Mucosa of rectum (tissue), 2 donors: ENCODE results near the gene NUP210.
"Not testable (repeated sequence)": the region's sequence is repeated elsewhere in the genome, so short reads cannot be mapped to it uniquely, and the experiment has no call there.

Experiments used
- H3K27ac ChIP-seq, 2 donors: one replicate each; pipeline ENCODE4 v1.7.0; 2013; ENCODE audit warnings: inconsistent platforms in 2 of 2, low read depth in 2 of 2, low read length in 2 of 2
- H3K27me3 ChIP-seq, 2 donors: one replicate each; pipeline ENCODE4 v1.7.0; 2013; ENCODE audit warnings: low read length in 2 of 2; ENCODE audit not compliant: control insufficient read depth in 2 of 2, insufficient read depth in 2 of 2
- H3K36me3 ChIP-seq, 2 donors: one replicate each; pipeline ENCODE4 v1.7.0; 2013; ENCODE audit warnings: low read length in 2 of 2; ENCODE audit not compliant: control insufficient read depth in 2 of 2, insufficient read depth in 2 of 2
- H3K4me1 ChIP-seq, 2 donors: one replicate each; pipeline ENCODE4 v1.7.0; 2013; ENCODE audit warnings: low read length in 2 of 2, mild to moderate bottlenecking in 1 of 2; ENCODE audit not compliant: control insufficient read depth in 2 of 2, insufficient read depth in 2 of 2
- H3K4me3 ChIP-seq, 2 donors: one replicate each; pipeline ENCODE4 v1.7.0; 2013; ENCODE audit warnings: low read length in 2 of 2
- H3K9ac ChIP-seq, 2 donors: one replicate each; pipeline ENCODE4 v1.7.0; 2013; ENCODE audit warnings: low read length in 2 of 2, low read depth in 1 of 2, mild to moderate bottlenecking in 1 of 2
- H3K9me3 ChIP-seq, 2 donors: one replicate each; pipeline ENCODE4 v1.7.0; 2013; ENCODE audit warnings: low read length in 2 of 2; ENCODE audit not compliant: control insufficient read depth in 2 of 2
- donor health status: healthy.
- donor health status: Normal muscosa, but diverticular disease.

NUP210 gene

GRCh38 chr3:13393427-13394360 lies 26.4 kb downstream of the NUP210 start:
- no peaks in the 10 kb centered on the region for H3K27me3 ChIP-seq
- no peak overlapping the region for H3K9ac ChIP-seq
- no peaks in the 10 kb centered on the region for H3K4me1 ChIP-seq
- H3K4me3 ChIP-seq = no peak overlapping the region
- H3K9me3 ChIP-seq = no peaks in the 10 kb centered on the region
- H3K36me3 ChIP-seq = peaks cover 0 to 15% of the 10 kb centered on the region in 2 donors
- H3K27ac ChIP-seq = no peak overlapping the region

GRCh38 chr3:13391308-13391707 lies 28.8 kb downstream of the NUP210 start:
- H3K36me3 ChIP-seq = peaks cover 0 to 24% of the 10 kb centered on the region in 2 donors
- H3K9me3 ChIP-seq = no peaks in the 10 kb centered on the region
- no peaks in the 10 kb centered on the region for H3K27me3 ChIP-seq
- no peak overlapping the region for H3K4me3 ChIP-seq
- H3K4me1 ChIP-seq = no peaks in the 10 kb centered on the region
- H3K9ac ChIP-seq = no peak overlapping the region
- H3K27ac ChIP-seq = no peak overlapping the region

- no peak overlapping the region for H3K27ac ChIP-seq
- no peaks in the 10 kb centered on the region for H3K27me3 ChIP-seq
- peaks cover 0 to 32% of the 10 kb centered on the region in 2 donors for H3K36me3 ChIP-seq
- no peaks in the 10 kb centered on the region for H3K4me1 ChIP-seq
- H3K4me3 ChIP-seq = no peak overlapping the region
- no peaks in the 10 kb centered on the region for H3K9me3 ChIP-seq
- H3K9ac ChIP-seq = no peak overlapping the region
Measured at GRCh38 chr3:13389378-13389777, 30.7 kb downstream of the NUP210 start.

GRCh38 chr3:13388816-13389215 lies 31.3 kb downstream of the NUP210 start:
- H3K27ac ChIP-seq = no peak overlapping the region
- no peak overlapping the region for H3K9ac ChIP-seq
- peaks cover 0 to 33% of the 10 kb centered on the region in 2 donors for H3K36me3 ChIP-seq
- H3K4me3 ChIP-seq = no peak overlapping the region
- H3K9me3 ChIP-seq = no peaks in the 10 kb centered on the region
- H3K27me3 ChIP-seq = no peaks in the 10 kb centered on the region
- no peaks in the 10 kb centered on the region for H3K4me1 ChIP-seq

- no peak overlapping the region for H3K9ac ChIP-seq
- no peaks in the 10 kb centered on the region for H3K9me3 ChIP-seq
- no peaks in the 10 kb centered on the region for H3K27me3 ChIP-seq
- H3K4me3 ChIP-seq = no peak overlapping the region
- H3K36me3 ChIP-seq = peaks cover 0 to 36% of the 10 kb centered on the region in 2 donors
- H3K4me1 ChIP-seq = no peaks in the 10 kb centered on the region
- H3K27ac ChIP-seq = no peak overlapping the region
Measured at GRCh38 chr3:13385373-13385965, 34.7 kb downstream of the NUP210 start.

- no peak overlapping the region for H3K4me3 ChIP-seq
- no peaks in the 10 kb centered on the region for H3K4me1 ChIP-seq
- no peaks in the 10 kb centered on the region for H3K9me3 ChIP-seq
- no peak overlapping the region for H3K9ac ChIP-seq
- H3K27ac ChIP-seq = no peak overlapping the region
- no peaks in the 10 kb centered on the region for H3K27me3 ChIP-seq
- H3K36me3 ChIP-seq = peaks cover 0 to 23% of the 10 kb centered on the region in 2 donors
Measured at GRCh38 chr3:13380971-13381370, 39.2 kb downstream of the NUP210 start.

GRCh38 chr3:13379201-13379830 lies 40.8 kb downstream of the NUP210 start:
- Histone ChIP-seq H3K4me3 (no peak overlapping the region), H3K9ac (no peak overlapping the region), H3K4me1 (no peaks in the 10 kb centered on the region), H3K27ac (no peak overlapping the region), H3K36me3 (peaks cover 0 to 16% of the 10 kb centered on the region in 2 donors), H3K27me3 (no peaks in the 10 kb centered on the region), H3K9me3 (no peaks in the 10 kb centered on the region)

GRCh38 chr3:13378155-13378554 lies 42.0 kb downstream of the NUP210 start:
- H3K27me3 ChIP-seq = no peaks in the 10 kb centered on the region
- no peak overlapping the region for H3K27ac ChIP-seq
- no peaks in the 10 kb centered on the region for H3K4me1 ChIP-seq
- peaks cover 0 to 21% of the 10 kb centered on the region in 2 donors for H3K36me3 ChIP-seq
- no peak overlapping the region for H3K9ac ChIP-seq
- no peak overlapping the region for H3K4me3 ChIP-seq
- H3K9me3 ChIP-seq = no peaks in the 10 kb centered on the region

- H3K4me1 ChIP-seq, H3K9me3 ChIP-seq, H3K9ac ChIP-seq, H3K4me3 ChIP-seq, H3K27ac ChIP-seq, H3K27me3 ChIP-seq: not testable (repeated sequence)
- H3K36me3 ChIP-seq = peaks cover 0 to 21% of the 10 kb centered on the region in 2 donors
Measured at GRCh38 chr3:13377741-13378140, 42.4 kb downstream of the NUP210 start.

GRCh38 chr3:13377021-13377420 lies 43.1 kb downstream of the NUP210 start:
- H3K4me1 ChIP-seq = no peaks in the 10 kb centered on the region

More at GRCh38 chr3:13377021-13377420, 43.1 kb downstream of the NUP210 start:
- no peak overlapping the region for H3K27ac ChIP-seq
- no peak overlapping the region for H3K9ac ChIP-seq
- no peaks in the 10 kb centered on the region for H3K27me3 ChIP-seq
- peaks cover 0 to 26% of the 10 kb centered on the region in 2 donors for H3K36me3 ChIP-seq
- H3K4me3 ChIP-seq = no peak overlapping the region
- H3K9me3 ChIP-seq = no peaks in the 10 kb centered on the region
